ENCODE results near the gene JPT2.

Gene JPT2

GRCh38 chr16:1706386-1707192 lies 28.5 kb downstream of the JPT2 start:
- Histone ChIP-seq H3K36me3 (ENCODE audit: insufficient read depth, low read length) (peaks cover 22% of the 10 kb centered on the region), H2AFZ (ENCODE audit: low read depth, low read length) (peak overlapping the region; percentile 93), H3K79me2 (ENCODE audit: insufficient read depth, low read length) (peaks cover 64% of the 10 kb centered on the region), H3K4me1 (ENCODE audit: insufficient read depth, low read length) (peaks cover 40% of the 10 kb centered on the region), H4K20me1 (ENCODE audit: insufficient read depth, low read length) (peaks cover 44% of the 10 kb centered on the region), H3K9ac (ENCODE audit: low read depth, low read length) (peak overlapping the region; percentile 93), H3K27me3 (ENCODE audit: insufficient read depth, low read length, poor library complexity) (no peaks in the 10 kb centered on the region), H3K9me3 (ENCODE audit: insufficient read depth, low read length, severe bottlenecking) (no peaks in the 10 kb centered on the region), H3K27ac (ENCODE audit: low read length) (peak overlapping the region; percentile 90), H3K4me3 (ENCODE audit: low read depth in 1 of 2, low read length in 2 of 2) (peak overlapping the region; percentile 89 to 100), H3K4me2 (ENCODE audit: insufficient read depth, low read length) (peak overlapping the region; percentile 95)
- DNase-seq = peak; percentile 53
- TF ChIP-seq EZH2 (IDR thresholded peaks at IDR 0.05; ENCODE audit: borderline replicate concordance, low read depth, low read length, severe bottlenecking) (no peak), CTCF (IDR thresholded peaks at IDR 0.05; ENCODE audit: borderline replicate concordance, extremely low read depth, low read length, poor library complexity, severe bottlenecking) (no peak)
- ATAC-seq (ENCODE audit: insufficient read depth, low read depth) = peak; percentile 48

GRCh38 chr16:1707193-1707790 lies 29.2 kb downstream of the JPT2 start:
- Histone ChIP-seq H3K4me2 (ENCODE audit: insufficient read depth, low read length) (peak overlapping the region; percentile 95), H3K27ac (ENCODE audit: low read length) (peak overlapping the region; percentile 69), H3K9ac (ENCODE audit: low read depth, low read length) (peak overlapping the region; percentile 93), H3K79me2 (ENCODE audit: insufficient read depth, low read length) (peaks cover 69% of the 10 kb centered on the region), H3K4me3 (ENCODE audit: low read depth in 1 of 2, low read length in 2 of 2) (peak overlapping the region; percentile 89 to 100), H3K27me3 (ENCODE audit: insufficient read depth, low read length, poor library complexity) (no peaks in the 10 kb centered on the region), H2AFZ (ENCODE audit: low read depth, low read length) (0 out of 2 replicates have a peak overlapping the region, but pooled peaks have one; percentile 15), H3K4me1 (ENCODE audit: insufficient read depth, low read length) (peaks cover 40% of the 10 kb centered on the region), H3K9me3 (ENCODE audit: insufficient read depth, low read length, severe bottlenecking) (no peaks in the 10 kb centered on the region), H3K36me3 (ENCODE audit: insufficient read depth, low read length) (peaks cover 16% of the 10 kb centered on the region), H4K20me1 (ENCODE audit: insufficient read depth, low read length) (peaks cover 48% of the 10 kb centered on the region)
- no peak for DNase-seq
- ATAC-seq (ENCODE audit: insufficient read depth, low read depth) = no peak
- no peak for TF ChIP-seq EZH2 (IDR thresholded peaks at IDR 0.05; ENCODE audit: borderline replicate concordance, low read depth, low read length, severe bottlenecking)

- peak overlapping the region; percentile 93 for H3K9ac ChIP-seq (ENCODE audit: low read depth, low read length)
- H3K27ac ChIP-seq (ENCODE audit: low read length) = 0 out of 2 replicates have a peak overlapping the region, but pooled peaks have one; percentile 3
- H2AFZ ChIP-seq (ENCODE audit: low read depth, low read length) = no peak overlapping the region
- H3K4me2 ChIP-seq (ENCODE audit: insufficient read depth, low read length) = peak overlapping the region; percentile 95
- TF ChIP-seq EZH2 (IDR thresholded peaks at IDR 0.05; ENCODE audit: borderline replicate concordance, low read depth, low read length, severe bottlenecking) (no peak), CTCF (IDR thresholded peaks at IDR 0.05; ENCODE audit: borderline replicate concordance, extremely low read depth, low read length, poor library complexity, severe bottlenecking) (no peak)
- H3K4me1 ChIP-seq (ENCODE audit: insufficient read depth, low read length) = peaks cover 40% of the 10 kb centered on the region
- peaks cover 78% of the 10 kb centered on the region for H3K79me2 ChIP-seq (ENCODE audit: insufficient read depth, low read length)
- H3K9me3 ChIP-seq (ENCODE audit: insufficient read depth, low read length, severe bottlenecking) = no peaks in the 10 kb centered on the region
- peak overlapping the region in 1 of 2 experiments; percentile 24; a peak in 1 of 4 replicates for H3K4me3 ChIP-seq (ENCODE audit: low read depth in 1 of 2, low read length in 2 of 2)
- no peaks in the 10 kb centered on the region for H3K27me3 ChIP-seq (ENCODE audit: insufficient read depth, low read length, poor library complexity)
- peaks cover 16% of the 10 kb centered on the region for H3K36me3 ChIP-seq (ENCODE audit: insufficient read depth, low read length)
- H4K20me1 ChIP-seq (ENCODE audit: insufficient read depth, low read length) = peaks cover 58% of the 10 kb centered on the region
- no peak for ATAC-seq (ENCODE audit: insufficient read depth, low read depth)
- DNase-seq = no peak
These were observed 30.1 kb downstream of the JPT2 start for GRCh38 chr16:1708083-1708767.

All from DND-41 (cell line).